Right hindlimb (tissue), 1 donor: Measurements from ENCODE around the gene NRXN3.

Source experiments
- DNase-seq: peaks from one replicate; pipeline ENCODE4 v3.0.0-alpha.2; 2018

The NRXN3 gene

DNA sequence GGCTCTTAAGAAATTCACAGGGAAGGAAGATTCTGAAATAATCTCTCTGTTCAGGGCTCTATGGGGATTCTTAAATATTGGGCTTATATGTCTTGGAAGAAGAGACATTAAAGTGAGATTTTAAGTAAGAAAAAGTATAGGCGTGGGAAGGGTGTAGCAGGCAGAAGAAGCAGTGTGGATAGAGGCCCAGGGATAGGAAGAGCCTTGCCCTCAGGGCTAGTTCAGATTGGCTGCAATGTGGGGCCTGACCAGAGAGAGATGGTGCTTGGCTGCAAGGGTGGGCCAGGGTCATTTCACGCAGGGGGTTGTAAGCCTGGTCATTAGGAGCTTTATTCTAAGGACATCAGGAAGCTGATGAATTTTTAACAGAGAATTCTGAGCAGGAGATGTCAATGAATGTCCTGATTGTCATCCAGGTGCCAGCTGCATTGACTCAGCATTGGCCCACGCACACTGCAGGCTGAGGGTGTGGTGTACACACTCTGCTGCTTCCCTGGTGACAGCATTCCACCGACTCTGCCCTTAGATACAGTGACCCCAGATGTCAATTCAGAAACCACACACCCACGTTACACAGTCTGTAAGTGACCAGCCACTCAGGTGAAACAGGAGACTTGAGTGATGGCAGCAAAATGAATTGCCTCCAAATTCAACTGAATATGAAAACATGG, 582.5 kb downstream of the NRXN3 start:
- DNase-seq, result no peak

- DNase-seq, result no peak
Observed at GRCh38 chr14:78754059-78754458, 583.9 kb downstream of the NRXN3 start.

DNA sequence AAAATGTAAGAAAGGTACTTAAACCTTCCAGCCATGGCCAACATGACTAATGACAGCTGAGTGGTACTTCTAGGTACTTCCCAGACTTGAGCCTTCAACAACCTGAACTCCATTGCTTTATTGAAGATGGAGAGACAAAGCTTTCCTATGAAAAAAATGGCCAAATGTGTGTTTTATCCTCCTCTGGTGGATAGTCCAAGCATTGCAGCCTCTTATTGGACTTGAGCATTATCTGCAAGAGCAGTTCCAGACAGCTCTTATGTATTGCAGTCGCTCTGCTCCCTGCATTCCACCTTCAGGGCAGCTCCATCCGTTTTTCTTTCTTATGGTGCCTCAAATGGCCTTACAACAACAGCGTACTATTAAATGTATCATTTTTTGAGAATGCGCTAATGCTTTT, 588.2 kb downstream of the NRXN3 start:
- no peak for DNase-seq

DNA sequence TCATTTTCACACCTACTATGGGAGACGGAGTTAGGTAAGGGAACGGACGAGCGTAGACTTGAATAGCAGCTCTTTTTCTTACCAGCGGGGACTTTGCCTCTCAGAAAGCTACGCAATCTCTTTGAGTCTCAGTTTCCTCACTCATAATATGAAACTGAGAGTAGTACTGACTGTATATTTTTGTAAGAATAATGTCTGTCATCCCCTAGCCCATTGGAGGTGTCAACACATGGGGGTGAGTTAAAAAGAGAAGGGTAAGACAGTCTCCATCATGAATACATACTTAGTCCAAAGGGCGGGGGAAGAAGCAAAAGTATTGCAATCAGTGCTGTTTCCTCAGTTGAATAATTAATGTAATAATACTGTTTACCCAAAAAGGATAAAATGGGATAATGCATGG, 592.2 kb downstream of the NRXN3 start:
- DNase-seq, result no peak

GRCh38 chr14:78763746-78764145, 593.6 kb downstream of the NRXN3 start:
- no peak for DNase-seq

- no peak for DNase-seq
Observed at GRCh38 chr14:78764240-78764639, 594.1 kb downstream of the NRXN3 start.

DNA sequence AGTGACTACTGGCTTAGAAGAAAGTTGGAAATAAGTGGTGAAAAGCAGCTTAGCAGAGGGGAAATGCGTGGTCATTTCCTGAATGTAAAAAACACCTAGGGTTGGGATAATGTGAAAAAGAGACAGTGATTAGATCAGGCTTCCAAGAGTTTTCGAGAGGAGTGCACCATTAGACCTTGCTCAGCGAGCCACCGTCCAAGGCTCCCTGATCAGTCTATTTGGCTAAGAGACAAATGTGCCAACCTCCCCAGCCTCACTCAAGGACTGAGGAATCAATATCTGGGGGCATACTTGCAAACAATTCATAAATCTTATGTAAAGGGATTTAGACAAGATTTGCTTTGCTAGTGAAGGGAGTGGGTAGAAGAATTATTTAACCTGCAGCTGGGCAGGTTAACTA, 594.5 kb downstream of the NRXN3 start:
- no peak for DNase-seq

GRCh38 chr14:78767436-78767835, 597.3 kb downstream of the NRXN3 start:
- DNase-seq, result no peak

GRCh38 chr14:78782551-78782950, 612.4 kb downstream of the NRXN3 start:
- no peak for DNase-seq

DNA sequence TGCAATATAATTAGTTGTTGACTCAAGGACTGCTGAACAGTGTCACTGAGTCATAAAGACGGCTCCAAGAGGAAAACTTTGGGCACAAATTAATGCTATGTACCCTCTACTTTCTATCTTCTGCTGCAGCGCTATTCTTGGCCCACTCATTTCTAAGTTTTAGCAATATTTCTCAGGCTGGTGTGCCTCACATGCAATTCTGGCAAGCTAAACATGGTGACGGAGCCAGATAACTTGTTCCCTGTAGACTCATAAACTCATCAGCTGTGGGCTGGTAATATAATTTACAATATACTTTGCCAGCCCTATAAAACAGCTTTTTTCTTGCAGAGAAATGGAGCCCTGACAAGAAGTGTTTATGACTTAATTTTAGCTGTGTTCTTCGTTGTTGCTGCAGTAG, 615.1 kb downstream of the NRXN3 start:
- no peak for DNase-seq

DNA sequence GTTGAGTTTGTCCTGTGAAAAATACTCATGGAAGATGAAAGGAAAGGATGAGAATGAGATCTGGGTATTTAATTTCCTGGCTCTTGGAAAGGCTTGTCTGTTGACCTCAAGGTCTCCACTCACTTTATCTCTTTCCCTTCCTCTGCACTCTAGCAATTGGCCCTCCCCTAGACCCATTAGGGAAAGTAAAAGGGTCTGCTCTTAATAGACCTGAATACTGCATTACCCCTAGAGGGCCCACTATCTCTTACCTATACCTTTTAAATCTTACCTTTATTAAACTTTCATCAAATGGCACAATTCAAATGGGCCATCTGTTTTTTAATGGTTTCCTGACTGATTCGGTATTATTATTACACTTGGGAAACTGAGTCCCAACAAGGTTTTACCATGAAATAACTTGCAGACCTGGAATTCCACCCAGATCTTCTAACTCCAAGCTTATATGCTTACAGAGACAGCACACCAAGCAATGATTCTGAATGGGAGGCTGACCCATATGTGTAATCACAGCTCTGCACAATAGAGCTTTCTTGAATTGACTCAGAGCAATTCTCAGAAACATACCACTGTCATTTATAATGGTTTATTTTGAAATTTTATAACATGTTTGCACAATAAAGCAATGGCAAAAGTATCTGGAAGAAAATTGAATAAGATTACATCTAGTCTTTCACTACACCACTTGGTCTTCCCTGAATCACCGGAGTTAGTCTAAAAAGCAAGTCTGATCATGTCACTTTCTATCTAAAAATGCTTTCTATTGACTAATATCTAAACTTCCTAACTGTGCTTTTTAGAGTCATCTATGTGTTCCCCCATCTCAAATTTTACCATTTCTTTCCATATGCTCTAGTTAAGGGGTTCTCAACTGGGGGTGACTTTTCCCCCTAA, 618.5 kb downstream of the NRXN3 start:
- no peak for DNase-seq

- DNase-seq, result no peak
Observed at GRCh38 chr14:78790271-78790670, 620.1 kb downstream of the NRXN3 start.

- DNase-seq, result no peak
Observed at GRCh38 chr14:78798757-78799156, 628.6 kb downstream of the NRXN3 start.

DNA sequence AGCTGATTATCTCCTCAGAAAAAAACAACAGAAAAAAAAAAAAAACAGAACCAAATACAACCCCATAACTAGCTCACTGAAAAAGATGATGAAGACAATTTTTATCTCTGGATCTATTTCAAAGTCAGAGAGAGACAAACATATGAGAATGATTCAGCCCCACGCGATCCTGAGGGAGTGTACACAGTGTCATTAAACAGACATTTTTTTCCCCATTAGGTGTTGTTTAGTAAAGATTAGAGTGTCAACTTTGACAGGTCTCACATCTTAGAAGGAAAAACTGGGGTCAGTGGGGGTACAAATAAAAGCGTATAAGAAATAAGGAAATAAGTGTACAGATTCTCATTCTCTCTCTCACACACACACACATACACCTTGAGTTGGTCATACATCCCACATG, 635.4 kb downstream of the NRXN3 start:
- no peak for DNase-seq

DNA sequence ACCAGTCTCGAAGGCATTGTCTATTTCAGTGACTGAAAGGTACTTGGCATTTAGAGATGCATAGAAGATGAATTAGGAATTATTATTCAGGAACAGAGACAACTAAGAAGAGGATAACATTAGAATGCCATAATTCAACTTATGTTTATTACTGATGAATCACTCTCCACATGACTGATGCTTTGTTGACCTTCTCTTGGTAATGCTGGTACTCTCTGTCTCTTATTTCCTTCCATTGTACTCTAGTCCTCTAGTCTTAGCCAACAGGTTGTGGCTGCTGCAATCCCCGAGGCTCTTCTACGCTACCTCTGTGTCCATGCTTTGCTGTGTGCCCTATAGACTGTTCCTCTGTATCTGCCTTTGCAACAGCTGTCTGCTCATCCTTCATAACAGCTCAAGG, 652.9 kb downstream of the NRXN3 start:
- no peak for DNase-seq

DNA sequence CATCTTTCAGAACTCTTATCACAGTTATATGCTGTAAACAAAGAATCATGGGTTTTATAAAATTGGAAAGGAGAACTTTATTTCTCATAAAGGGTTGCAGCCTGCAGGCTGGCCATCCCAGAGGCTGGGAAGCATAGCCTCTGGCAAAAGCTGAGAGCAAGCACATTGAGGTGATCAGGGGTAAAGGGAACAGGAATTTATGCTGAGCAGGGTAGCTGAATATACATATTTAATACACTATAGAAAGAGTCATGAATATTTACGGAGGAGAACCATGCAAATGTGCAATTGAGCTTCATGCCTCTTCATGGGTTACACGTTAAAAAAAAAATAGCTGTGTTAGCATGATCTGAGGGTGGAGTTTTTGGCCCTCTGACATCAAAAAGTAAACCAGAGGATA, 653.3 kb downstream of the NRXN3 start:
- DNase-seq, result no peak

GRCh38 chr14:78829274-78829673, 659.1 kb downstream of the NRXN3 start:
- DNase-seq, result no peak

DNA sequence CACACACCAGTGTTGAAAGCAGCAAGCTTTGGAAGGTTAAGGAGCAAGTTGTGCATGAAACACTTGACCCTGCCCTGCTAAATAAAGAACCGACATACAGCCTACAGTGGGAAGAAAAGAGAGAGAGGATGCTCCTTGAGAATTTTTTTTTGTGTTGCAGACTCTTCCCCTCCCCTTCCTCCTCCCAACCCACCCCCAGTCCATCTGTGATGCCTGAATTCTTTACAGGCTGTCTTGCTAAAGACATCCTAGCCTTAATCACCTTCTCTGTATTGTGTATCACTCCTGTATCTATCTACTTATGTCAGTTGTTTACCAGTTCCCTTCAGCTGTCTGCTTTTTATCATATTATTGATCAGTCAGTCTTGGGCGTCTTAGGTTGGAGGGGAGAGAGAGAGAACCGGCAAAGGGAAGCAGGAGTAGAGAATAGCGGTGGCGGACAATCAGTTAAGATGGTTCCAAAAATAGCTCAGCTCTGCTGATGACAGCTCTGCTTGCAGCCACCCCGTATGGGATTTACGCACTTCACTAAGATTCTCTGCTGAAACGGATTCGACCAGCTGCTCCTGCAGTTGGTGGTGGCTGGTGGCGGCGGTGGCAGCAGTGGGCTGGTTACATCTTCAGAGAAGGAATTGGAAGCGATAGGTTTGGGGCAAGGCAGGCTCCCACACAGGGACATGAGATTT, 664.7 kb downstream of the NRXN3 start:
- DNase-seq, result no peak

- no peak for DNase-seq
Observed at GRCh38 chr14:78835909-78836308, 665.7 kb downstream of the NRXN3 start.

DNA sequence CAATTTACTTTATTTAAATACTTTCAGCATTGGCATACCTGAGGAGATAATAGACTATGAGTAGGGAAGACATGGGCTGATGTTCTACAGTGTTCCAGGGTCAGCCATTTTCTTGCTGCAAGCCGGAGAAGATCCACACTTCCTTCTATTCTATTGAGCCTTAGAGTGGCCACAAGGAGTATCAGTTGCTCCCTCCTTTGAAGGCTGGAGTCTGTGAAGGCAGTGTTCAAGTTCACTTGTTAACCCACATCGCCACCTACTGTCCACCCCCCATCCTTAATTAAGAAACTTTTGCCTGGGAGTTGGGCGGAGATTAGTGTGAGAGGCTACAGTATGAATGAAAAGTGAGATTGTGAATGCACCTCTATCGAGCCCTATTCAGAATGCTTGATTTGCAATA, 666.6 kb downstream of the NRXN3 start:
- peak; percentile 28 for DNase-seq

GRCh38 chr14:78838959-78839358, 668.8 kb downstream of the NRXN3 start:
- DNase-seq, result no peak

DNA sequence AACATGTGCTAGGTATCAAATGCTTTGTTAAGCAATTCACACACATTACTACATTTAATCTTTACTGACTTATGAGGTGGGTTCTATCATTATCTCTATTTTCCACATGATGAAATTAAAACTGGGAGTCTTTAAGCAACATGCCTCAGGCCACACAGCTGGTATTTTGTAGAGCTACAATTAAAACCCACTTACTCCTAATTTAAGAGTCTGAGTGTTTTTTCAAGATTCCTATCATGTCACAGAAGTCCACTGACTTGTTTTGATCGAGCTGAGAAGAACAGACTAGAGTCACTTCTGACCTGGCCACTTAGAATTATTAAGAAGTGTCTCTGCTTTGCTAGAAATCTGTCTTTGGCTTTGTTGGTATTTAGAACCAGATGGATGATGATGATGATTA, 670.7 kb downstream of the NRXN3 start:
- DNase-seq, result no peak

DNA sequence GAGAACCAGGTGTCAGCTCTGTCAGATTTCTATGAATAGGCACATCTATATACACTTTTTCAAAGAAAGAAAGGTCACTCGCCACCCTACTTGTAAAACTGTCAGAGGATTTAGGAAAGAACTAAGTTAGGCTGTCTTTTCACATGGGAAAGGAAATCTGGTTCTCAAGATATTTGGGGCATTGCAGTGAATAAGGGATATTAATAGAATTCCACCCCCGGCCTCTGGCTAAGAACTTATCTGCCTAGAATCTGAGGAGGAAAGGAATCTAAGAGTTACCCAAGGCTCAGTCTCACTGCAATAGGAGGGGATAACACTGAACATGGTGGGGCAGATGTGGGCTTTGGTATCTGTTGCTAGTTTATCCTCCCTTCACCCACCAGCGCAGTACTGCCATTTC, 677.6 kb downstream of the NRXN3 start:
- no peak for DNase-seq
